Measurements from ENCODE around the gene SLIT3. TPM values are rescaled to one million over a fixed set of nuclear protein-coding genes. Genes with fewer than 3 reads are reported as not detected.

The SLIT3 gene
- total RNA-seq, 6 experiments from 2014 or later, result 0.31 to 1.2 (median 0.65) TPM

GRCh38 chr5:168726342-168726741 is 574.6 kb downstream of the SLIT3 start:
- intact Hi-C loops (cut with DNase I), result no loop called here
- no peaks in the 10 kb centered on the region for H3K27me3 ChIP-seq
- H3K9me3 ChIP-seq, result peaks cover 0 to 5% (median 0%) of the 10 kb centered on the region in 4 donors
- H3K36me3 ChIP-seq, result no peaks in the 10 kb centered on the region
- no peak overlapping the region for H3K4me3 ChIP-seq
- TF ChIP-seq, protein P1, sequence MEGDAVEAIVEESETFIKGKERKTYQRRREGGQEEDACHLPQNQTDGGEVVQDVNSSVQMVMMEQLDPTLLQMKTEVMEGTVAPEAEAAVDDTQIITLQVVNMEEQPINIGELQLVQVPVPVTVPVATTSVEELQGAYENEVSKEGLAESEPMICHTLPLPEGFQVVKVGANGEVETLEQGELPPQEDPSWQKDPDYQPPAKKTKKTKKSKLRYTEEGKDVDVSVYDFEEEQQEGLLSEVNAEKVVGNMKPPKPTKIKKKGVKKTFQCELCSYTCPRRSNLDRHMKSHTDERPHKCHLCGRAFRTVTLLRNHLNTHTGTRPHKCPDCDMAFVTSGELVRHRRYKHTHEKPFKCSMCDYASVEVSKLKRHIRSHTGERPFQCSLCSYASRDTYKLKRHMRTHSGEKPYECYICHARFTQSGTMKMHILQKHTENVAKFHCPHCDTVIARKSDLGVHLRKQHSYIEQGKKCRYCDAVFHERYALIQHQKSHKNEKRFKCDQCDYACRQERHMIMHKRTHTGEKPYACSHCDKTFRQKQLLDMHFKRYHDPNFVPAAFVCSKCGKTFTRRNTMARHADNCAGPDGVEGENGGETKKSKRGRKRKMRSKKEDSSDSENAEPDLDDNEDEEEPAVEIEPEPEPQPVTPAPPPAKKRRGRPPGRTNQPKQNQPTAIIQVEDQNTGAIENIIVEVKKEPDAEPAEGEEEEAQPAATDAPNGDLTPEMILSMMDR (IDR thresholded peaks at IDR 0.05), result no peak
- TF ChIP-seq POLR2A (IDR thresholded peaks at IDR 0.05), result no peak
- H3K27ac ChIP-seq, result no peak overlapping the region
- 71% methylated on average over 1 of the region's 1 CpG for WGBS (ENCODE audit: insufficient coverage, low coverage, low lambda C conversion rate, missing lambda C conversion rate)
- no peaks in the 10 kb centered on the region for H3K4me1 ChIP-seq
- ATAC-seq, result no peak
- DNase-seq, result no peak

DNA sequence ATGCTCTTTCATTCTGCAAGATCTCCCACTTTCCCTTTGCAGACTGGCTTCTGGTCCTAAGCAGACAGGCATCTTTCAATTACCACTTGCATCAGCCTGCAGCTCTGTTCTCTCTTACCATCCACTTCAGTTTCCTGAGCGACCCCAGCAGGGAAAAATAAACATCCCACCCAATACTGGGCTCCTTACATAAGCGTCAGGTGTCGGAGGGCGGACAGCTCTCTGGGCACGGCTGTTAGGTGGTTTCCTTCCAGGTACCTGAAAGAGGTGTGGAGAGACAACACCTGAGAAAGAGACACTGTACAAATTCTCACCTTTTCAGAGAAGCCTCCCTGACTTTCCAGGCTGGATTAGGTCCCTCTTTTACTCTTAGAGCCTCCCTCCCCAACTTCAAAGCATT is 576.7 kb downstream of the SLIT3 start:
- no peak overlapping the region for H3K27ac ChIP-seq
- H3K4me1 ChIP-seq, result no peaks in the 10 kb centered on the region
- H3K36me3 ChIP-seq, result no peaks in the 10 kb centered on the region
- H3K4me3 ChIP-seq, result no peak overlapping the region
- H3K9me3 ChIP-seq, result peaks cover 0 to 5% (median 0%) of the 10 kb centered on the region in 4 donors
- DNase-seq (no peak), ATAC-seq (no peak)
- WGBS (ENCODE audit: insufficient coverage, low coverage, low lambda C conversion rate, missing lambda C conversion rate), result 51% methylated on average over 5 of the region's 5 CpGs
- TF ChIP-seq POLR2A (IDR thresholded peaks at IDR 0.05), result no peak
- TF ChIP-seq, protein P1 (IDR thresholded peaks at IDR 0.05), result no peak
- intact Hi-C loops (cut with DNase I), result no loop called here
- H3K27me3 ChIP-seq, result no peaks in the 10 kb centered on the region

- Histone ChIP-seq H3K27ac (no peak overlapping the region), H3K4me1 (no peaks in the 10 kb centered on the region), H3K36me3 (no peaks in the 10 kb centered on the region), H3K4me3 (no peak overlapping the region), H3K27me3 (no peaks in the 10 kb centered on the region), H3K9me3 (no peaks in the 10 kb centered on the region)
- WGBS (ENCODE audit: insufficient coverage, low coverage, low lambda C conversion rate, missing lambda C conversion rate), result 85% methylated on average over 3 of the region's 3 CpGs
- DNase-seq (no peak), ATAC-seq (no peak)
- intact Hi-C loops (cut with DNase I), result no loop called here
- TF ChIP-seq, protein P1 (IDR thresholded peaks at IDR 0.05), result no peak
- TF ChIP-seq POLR2A (IDR thresholded peaks at IDR 0.05), result no peak
Observed at GRCh38 chr5:168723037-168723436, 577.9 kb downstream of the SLIT3 start.

- H3K27me3 ChIP-seq, result no peaks in the 10 kb centered on the region
- WGBS (ENCODE audit: insufficient coverage, low coverage, low lambda C conversion rate, missing lambda C conversion rate), result 92% methylated on average over 7 of the region's 7 CpGs
- TF ChIP-seq, protein P1 (IDR thresholded peaks at IDR 0.05), result no peak
- TF ChIP-seq POLR2A (IDR thresholded peaks at IDR 0.05), result no peak
- DNase-seq (no peak), ATAC-seq (no peak)
- H3K4me3 ChIP-seq, result no peak overlapping the region
- no peaks in the 10 kb centered on the region for H3K4me1 ChIP-seq
- H3K27ac ChIP-seq, result no peak overlapping the region
- no peaks in the 10 kb centered on the region for H3K36me3 ChIP-seq
- no peaks in the 10 kb centered on the region for H3K9me3 ChIP-seq
- intact Hi-C loops (cut with DNase I), result no loop called here
Observed at GRCh38 chr5:168721966-168722365, 579.0 kb downstream of the SLIT3 start.

Data from right lobe of liver (tissue), 6 donors.